HG03066 (cell line): Measurements from ENCODE around the gene GPD1L.
"Not testable (repeated sequence)": the region's sequence is repeated elsewhere in the genome, so short reads cannot be mapped to it uniquely, and the experiment has no call there.

Source experiments
- ATAC-seq: cut with Tn5 transposase; IDR thresholded peaks from one replicate; pipeline ENCODE4 v1.9.1; 2021; ENCODE audit warnings: low read depth; ENCODE audit not compliant: unreplicated experiment

The GPD1L gene

DNA sequence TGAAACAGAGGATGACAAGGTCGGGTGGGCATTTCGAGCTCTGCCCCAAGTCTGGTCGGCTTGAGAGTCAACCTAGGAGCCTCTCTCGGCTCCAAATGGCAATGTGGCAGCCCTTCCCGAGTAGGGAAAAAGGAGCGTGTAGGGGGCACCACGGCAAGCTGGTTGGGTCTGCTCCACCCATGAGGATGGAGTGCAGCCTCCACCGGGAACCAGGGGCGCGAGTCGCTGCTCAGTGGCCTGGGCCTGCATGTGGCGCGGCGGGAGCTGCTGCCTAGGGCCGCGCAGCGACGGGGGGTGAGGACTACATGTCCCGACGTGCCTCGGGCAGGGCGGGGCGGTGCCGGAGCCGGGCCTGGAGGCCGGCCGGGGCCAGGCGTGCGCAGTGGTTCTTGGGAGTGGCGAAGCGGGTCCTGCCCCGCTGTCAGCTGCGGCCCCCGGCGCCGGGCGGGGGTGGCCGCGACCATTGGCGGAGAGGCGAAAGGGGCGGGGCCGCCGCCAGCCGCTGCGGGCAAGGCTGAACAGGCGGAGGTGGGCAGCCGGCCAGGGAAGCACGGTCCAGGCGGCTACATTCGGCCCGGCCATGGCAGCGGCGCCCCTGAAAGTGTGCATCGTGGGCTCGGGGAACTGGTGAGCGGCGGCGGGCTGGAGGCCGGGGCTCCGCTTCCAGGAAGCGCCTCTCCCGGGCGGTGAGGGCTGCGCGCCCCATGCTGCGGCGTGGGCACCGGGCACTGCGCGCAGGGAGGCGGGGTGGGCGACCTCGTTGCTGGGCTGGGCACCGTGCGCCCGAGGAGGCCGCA is at the start of gene GPD1L:
TSS of gene GPD1L (plus strand) at position 489 of the 797 bp plus-strand sequence. CDS start at position 581, 92 bp downstream.
- peak; percentile 100 for ATAC-seq

DNA sequence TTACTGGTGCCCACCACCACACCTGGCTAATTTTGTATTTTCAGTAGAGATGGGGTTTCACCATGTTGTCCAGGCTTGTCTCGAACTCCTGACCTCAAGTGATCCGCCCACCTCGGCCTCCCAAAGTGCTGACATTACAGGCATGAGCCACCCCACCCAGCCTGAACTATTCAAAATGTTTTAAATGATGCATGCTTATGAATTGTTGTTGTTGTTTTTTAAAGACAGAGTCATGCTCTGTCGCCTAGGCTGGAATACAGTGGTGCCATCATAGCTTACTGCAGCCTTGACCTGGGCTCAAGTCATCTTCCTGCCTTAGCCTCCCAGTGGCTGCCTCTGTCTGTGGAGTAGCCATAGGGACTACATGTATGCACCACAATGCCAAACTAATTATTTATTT is 48.0 kb upstream of the GPD1L start:
- not testable (repeated sequence) for ATAC-seq

DNA sequence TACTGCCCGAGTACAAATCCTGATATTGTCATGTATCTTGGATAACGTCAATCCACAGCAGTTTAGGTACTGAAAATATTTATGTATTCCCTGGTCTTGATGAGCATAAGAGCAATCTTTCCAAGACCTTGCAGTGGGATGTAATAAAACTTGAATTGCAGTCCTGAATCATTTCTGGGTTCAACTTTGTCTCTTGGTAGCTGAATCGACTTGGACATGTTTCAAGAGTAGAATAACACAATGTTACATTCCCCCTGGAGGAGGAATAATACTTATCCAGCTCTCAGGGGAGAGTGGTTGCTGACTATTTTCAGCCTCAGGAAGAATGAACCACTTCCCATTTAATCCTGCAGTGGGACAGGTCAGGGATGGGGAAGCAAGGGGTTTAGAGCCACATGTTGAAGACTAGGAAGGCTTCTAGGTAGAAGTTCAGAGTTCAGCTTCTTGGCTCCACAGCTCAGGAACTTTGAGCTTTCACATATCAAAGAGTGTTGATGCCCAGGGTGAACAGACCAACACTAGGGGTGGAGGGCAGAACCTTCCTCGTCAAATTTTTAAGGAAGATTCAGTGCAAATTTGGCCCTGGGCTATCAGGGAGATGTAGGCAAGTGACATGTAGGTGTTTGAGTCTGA is 43.4 kb upstream of the GPD1L start:
- ATAC-seq: no peak

DNA sequence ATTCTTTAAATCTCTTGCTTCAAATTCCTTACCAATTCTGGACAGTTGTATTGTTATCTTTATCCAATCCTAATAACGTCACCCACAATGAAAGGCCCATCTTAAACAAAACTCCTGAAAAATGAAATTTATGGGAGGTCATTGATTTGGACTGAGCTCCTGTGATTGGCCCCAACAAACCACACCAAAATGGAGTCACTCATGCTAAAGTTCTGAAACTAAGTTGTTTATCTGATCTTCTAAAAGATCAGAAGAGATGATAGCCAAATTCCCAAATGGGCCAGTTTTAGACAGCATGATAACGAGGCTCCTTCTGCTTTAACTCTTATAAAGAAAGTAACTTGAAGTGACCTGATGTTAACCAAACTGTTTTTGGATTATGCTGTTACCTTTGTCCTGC is 39.7 kb upstream of the GPD1L start:
- ATAC-seq: no peak

DNA sequence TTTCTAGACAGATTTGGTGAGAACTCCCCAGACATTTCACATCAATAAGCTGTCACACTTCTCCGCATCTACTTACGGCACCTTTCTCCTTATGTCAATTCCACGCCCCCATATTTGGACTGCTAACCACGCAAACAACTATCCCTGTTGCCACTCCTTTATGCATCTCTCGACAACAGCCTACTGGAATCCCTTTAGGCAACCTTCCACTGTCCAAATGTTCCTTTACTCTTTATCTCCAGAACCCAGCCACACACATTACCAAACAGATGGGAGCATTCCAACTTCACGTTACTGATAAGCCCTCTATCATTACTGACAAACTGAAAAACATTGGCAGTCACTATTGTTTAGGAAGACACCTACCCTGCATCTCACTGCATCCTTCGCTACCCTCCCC is 32.2 kb upstream of the GPD1L start:
- not testable (repeated sequence) for ATAC-seq

DNA sequence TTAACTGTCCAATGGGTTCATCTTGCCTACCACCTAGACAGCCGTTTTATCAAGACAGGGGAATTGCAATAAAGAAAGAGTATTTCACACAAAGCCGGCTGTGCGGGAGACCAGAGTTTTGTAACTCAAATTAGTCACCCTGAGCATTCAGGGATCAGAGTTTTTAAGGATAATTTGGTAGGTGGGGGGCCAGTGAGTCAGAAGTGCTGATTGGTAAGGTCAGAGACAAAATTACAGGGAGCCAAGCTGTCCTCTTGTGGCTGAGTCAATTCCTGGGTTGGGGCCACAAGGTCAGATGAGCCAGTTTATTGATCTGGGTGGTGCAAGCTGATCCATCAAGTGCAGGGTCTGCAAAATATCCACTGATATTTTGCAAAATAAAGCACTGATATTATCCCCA is 29.9 kb upstream of the GPD1L start:
- ATAC-seq: no peak

DNA sequence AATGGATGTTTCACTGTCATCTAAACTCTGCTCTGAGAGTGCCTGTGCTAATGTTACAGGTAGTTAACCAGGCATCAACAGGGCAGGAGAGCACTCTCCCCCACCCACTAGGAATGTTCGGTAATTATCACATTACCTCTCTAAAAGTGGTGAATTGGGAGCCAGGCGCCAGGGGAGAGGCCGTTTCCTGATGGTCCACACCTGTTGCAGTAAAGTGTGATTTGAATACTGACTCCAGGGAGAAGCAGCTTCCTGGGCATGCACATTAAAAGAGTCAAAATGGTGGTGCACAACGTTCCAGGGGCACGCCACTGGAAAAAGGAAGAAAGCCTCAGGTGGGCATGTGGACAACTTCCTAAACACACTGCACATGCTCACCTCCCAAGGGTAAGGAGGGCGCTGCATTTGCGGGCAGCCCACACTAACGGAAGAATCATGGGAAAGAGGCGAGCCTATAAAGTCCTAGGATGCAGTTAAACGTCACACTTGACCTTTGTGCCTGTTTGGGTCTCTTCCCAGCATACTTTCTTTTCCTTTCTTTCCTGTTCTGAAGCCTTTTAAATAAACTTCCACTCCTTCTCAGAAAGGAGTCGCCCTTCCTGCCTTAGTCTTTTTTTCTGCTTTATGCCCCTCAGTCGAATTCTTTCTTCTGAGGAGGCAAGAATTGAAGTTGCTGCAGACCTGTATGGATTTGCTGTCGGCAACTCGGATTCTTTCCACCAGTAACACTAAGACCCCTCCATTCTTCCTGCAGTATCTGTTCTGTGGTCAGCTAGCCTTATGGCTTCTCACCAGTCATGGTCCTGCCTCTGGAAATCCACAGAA is 28.9 kb upstream of the GPD1L start:
- no peak for ATAC-seq

DNA sequence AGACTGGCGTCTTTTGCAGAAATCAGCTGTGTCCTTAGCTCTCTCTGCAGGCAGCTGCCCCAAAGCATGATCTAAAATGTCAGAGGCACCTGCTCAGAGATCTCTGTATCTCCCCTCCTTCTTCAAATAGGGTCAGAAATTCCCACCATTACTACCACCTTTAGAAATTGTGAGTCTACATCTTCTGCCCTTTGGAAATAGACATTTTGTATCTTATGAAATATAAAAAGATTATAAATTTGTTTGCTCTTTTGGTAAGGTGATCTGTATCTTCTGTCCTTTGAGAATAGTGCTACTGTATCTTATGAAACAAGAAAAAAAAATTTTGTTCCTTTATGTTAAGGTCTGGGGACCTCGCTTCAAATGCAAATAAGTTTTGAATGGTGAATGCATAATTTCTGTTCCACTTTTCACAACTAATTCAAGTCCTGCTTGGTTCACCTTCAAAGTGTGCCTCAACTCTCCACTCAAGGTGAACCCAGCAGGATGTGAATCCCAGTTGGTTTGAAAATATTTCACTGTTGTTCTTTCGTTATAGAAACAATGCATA is 28.3 kb upstream of the GPD1L start:
- ATAC-seq: no peak

DNA sequence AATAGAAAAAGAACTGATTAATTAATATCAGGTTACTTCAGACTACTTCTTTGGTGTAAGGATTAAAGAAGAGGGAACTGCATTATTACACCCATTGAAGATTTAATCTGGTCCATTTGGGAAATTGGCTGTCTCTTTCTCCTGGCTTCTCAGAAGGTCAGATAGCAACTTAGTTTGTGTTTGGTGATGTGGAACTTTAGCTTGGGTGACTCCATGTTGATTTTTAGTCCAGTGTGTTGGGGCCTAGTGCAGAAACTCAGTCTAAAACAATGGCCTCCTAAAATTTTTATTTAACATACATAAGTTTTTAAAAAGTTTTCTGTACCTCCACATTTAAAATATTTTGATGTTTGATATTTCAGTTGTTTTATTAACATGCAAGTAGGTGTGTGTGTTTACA is 27.6 kb upstream of the GPD1L start:
- ATAC-seq: no peak

DNA sequence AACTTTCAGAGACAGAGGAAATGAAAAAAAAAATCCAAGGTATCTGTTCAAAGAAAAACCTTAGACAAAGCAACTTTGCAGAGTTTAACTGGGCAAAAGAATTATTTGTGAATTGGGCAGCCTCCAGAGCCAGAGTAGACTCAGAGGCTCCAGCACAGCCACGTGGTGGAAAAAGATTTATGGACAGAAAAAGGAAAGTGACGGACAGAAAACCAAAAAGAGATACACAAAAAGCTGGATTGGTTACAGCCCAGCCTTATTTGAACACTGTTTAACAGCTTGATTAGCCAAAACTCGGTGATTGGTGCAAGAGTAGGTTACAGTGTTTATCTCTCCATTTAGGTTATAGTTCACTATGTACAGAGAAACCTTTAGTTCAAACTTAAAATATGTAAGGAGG is 23.7 kb upstream of the GPD1L start:
- no peak for ATAC-seq

DNA sequence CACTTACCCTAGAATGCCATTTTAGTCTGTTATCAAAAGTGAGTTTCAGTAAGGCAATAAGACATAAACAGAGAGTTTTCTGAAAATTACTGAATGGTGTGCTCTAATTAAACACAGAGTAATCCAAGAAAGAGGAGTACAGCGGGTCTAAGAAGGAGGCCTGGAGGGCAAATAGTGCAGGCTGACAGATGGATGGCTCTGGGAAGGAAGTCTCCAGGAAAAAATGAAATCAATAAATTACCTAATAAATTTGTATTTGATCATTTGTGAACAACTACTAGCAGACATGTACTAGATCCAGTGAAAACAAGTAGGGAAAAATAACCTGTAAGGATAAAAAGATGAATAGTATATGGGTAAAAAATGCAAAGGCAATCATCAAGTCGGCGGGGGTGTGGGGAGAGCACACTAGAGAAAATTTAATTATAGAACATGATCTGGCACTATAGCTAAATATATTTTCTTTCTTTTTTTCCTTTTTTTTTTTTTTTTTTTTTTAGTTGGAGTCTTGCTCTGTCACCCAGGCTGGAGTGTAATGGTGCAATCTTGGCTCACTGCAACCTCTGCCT is 22.6 kb upstream of the GPD1L start:
- ATAC-seq: no peak

DNA sequence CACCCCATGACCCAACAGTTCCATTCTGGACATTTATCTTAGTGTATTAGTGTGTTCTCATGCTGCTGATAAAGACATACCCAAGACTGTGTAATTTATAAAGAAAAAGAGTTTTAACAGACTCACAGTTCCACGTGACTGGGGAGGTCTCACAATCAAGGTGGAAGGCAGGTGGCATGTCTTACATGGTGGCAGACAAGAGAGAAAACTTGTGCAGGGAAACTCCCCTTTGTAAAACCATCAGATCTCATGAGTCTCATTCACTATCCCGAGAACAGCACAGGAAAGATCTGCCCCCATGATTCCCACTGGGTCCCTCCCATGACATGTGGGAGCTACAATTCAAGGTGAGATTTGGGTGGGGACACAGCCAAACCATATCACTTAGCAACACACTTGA is 21.6 kb upstream of the GPD1L start:
- no peak for ATAC-seq

DNA sequence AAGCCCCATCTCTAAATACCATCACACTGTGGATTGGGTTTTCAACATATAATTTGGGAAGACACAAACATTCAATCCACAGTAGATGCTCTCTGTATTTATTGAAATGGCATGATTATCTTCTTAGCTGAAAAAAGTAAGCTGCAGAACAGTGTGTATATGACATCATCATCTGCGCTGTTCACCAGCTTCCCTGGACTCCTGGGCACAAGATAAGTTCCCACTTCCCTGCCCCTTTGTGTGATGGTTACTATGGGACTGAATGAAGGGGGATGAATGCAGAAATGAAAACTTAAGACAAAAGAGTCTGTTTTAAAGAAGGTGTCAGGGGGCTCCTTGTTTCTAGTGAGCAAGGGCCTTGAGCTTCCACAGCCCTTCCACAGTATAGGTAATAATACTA is 20.0 kb upstream of the GPD1L start:
- no peak for ATAC-seq

DNA sequence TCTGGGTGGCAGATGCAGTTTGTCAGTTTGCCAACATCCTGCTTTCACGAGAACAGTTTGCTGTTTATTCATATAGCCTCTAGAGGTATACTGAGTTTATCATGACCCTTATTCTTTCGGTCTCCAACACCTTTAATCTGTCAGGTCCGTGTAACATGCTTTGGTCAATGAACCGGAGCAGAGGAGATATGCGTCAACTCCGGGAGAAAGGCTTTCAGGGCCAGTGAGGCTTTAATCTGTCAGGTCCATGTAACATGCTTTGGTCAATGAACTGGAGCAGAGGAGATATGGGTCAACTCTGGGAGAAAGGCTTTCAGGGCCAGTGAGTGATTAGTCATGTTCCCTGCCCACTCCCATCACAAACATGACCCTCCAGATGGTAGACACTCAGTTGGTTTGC is 16.9 kb upstream of the GPD1L start:
- no peak for ATAC-seq

DNA sequence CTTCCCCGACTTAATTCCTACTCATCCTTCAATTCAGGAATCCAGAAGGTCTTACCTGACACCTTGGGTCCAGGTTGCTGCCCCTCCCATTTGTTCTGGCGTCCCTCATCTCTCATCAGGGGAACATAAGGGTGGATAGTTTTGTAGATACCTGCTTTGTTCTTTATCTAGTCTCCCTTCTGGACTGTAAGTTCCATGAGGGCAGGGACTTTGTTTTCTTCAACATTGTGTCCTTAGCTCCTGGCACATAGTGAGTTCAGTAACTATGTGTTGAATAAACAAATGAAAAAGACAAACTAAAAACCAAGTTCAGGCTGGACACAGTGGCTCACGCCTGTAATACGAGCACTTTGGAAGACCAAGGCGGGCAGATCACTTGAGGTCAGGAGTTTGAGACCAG is 13.2 kb upstream of the GPD1L start:
- no peak for ATAC-seq

DNA sequence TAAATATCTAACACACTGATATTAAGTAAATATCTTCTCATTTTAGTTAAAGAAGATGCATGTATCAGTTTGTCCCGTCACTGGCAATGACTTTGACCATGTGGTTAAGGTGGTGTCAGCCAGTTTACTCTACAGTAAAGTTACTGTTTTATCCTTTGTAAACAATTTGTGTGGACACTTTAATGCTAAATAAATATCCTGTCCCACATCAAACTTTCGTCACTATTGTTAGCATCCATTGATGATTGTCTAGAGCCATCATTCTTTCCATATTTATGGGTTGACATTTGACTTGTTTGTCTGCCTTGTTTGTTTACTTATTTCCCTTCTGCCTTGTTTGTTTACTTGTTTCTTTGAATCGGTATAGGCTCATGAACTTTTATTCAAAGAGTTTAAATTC is 11.0 kb upstream of the GPD1L start:
- ATAC-seq: no peak

DNA sequence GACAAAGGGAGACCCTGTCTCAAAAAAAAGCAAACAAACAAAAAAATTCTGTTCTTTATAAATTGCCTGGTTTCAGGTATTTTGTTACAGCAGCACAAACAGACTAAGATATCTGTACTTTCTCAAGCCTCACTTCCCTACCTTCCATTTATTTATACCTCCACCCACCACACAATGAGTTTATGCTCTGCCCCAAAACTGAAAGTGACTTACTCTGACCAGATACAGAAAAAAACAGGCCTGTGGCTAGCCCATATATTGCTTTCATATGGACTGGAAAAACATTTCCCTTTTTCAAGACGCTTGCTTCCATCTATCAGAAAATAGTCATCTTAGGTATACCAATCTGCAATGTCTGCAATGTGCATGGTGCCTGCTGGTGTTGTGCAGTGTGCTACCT is 8.7 kb upstream of the GPD1L start:
- no peak for ATAC-seq

DNA sequence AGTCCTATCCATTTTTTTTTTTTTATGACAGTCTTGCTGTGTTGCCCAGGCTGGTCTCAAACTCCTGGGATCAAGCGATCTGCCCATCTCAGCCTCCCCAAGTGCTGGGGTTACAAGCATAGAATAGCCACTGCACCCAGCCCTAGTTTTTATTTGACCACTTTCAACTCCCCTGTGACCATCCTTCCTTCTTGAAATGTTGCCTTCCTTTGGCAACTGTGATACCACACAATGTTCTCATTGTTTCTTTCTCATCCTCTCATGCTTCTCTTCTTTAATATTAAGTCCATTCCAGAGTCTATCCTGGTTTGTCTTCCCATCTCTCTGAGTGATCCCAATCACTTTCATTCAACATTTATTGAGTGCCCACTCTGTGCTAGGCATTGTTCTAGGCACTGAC is 7.9 kb upstream of the GPD1L start:
- no peak for ATAC-seq

DNA sequence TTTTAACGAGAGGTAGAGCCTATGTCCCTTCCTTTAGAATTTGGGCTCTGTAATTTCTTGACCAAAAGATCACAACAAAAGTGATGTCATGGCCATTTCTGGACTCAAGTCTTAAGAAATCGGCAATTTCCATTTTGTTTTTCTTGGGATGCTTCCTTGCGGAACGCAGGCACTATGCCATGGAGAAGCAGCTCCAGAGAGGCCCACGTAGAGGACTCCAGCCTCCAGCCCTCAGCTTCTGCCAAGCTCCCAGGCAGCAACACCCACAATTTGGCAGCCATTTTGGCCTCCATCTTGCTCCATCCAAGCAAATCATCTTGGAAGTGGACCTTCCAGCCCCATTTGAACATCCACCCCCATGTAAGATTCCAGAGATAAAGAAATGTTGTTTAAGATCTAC is 6.0 kb upstream of the GPD1L start:
- no peak for ATAC-seq

DNA sequence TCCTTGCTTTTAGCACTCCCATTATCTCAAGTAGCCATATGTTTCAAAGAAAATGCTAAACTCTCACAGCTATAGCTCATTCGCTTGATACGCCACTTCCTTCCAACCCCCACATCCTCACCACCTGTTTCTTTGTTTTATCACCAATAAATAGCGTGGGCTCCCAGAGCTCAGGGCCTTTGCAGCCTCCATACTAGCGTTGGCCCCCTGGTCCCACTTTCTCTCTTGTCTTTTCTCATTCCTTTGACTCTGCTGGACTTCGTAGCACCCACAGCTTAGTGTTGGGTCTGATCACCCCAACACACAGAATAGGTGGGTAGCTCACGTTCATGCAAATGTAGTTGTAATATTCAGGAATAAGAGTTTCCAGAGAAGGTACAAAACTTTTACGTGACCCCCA is 4.1 kb upstream of the GPD1L start:
- ATAC-seq: no peak

DNA sequence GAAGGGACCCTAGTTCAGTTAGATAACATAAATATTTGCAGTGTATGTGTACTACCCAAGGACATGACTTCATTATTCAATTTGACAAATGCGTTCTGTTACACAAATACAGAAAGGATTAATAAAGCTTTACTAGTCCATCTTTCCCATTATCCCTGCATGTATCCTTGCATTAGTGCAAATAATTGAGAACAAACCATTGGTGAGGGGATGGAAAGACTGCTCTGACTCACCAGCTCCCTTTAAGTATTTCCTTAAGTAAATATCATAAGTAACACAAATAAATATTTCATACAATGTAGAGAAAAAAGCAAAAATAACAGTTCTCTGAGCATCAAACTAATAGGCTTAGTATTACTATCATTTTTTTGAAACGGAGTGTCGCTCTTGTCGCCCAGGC is 1.9 kb upstream of the GPD1L start:
- ATAC-seq: no peak
